Activated T-cell treated with anti-CD3 and anti-CD28 coated beads for 1 hour (primary cell): Measurements from ENCODE around the gene GRIK4.

Experiments used
- DNase-seq: peaks from one replicate; pipeline ENCODE4 v3.0.0-alpha.2; 2020; ENCODE audit warnings: low read depth

The GRIK4 gene

DNA sequence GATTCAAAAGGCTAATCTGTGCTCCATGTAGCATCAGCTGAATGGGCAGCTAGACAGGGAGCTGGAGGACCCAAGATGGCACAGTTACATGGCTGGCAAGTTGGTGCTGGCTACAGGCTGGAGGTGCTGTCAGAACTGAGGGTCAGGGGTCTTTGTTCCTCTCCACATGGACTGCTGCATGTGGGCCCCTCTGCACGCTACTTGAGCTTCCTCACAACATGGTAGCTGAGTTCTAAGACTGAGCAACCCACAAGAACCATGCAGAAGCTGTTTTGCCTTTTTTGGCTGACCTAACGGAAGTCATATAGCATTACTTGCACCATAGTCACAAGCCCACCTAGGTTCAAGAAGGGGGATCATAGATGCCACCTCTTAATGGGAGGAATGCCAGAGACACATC, 196.1 kb downstream of the GRIK4 start:
- DNase-seq: no peak

DNA sequence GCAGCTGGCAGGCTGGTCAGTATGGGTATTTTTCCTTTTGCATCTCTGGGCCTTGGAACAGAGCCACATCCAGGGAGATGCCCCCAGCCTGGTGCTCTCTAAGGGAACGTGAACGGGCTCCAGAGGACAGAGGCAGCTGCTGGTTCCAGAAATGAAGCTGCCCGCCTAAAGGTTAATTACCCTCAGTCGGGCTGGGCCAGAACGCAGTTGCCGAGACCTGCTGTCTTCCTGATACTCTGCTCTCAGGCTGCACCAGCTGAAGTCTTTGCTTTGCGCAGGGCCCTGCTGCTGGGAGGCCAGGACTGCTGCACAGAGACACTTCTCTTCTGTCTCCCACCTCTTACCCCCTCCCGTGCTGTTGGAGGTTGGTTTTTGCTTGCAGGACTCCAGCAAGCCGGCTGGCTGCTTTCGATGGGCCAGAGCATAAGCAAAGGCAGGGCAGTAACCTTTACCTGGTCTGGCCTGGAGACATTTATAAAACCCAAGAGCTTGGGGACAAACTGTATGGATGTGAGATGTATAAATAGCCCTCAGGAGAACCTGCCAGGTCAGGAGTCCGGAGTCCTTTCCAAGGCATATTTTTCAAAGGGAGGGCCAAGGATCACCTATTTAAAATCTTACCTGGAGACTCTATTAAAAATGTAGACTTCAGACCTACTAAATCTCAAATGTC, 197.1 kb downstream of the GRIK4 start:
- DNase-seq: no peak

DNA sequence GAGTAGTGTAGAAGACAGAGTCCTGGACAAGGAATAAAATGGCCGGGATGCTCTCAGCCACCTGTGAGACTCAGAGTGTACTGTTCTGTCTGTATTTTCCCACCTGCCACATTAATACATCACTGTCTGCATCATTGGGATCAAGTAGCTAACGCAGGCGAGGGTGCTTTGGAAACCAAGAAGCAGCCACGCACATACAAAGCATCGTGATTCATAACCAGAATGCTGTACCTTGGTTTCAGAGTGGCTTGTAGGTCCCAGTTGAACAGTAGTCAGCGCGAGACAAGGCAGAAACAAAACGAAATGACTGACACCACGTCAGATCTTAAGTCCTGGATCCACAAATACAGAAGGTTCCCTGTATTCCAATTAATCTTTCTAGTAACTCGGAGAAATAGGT, 198.3 kb downstream of the GRIK4 start:
- no peak for DNase-seq

DNA sequence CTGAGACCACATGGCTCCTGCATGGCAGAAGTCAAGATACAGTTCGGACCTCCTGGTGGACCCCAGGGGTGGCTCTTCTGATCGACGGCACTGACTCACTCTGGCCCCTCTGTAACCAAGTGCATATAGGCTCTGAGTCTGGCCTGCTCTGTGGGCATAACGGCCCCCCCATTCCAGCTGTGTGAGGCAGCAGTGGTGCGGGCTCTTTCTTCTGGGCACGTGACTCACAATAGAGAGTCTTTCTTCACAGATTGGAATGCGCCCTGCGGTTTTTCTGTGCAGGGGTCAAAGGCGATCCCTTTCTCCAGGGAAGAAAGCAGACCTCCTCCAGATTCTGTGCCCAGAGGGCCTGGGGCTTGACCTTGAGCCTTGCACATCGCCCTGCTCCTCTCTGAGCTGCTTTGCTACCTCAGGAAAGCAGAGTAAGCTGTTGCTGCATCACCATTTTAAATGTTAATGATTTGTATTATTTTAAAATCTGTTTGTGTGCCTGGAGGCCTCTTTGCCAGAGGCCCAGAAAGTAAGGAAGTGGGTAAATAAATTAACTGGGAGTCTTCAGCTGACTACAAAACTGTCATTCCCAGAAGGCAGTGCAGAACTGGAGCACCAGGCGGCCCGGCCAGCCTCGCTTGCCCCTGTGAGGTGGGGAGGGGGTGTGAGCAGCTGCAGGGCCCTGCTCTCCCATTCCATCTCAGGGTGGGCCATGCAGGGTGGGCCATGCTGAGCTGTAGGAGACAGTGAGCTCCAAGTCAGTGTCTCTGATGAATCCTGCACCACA, 199.0 kb downstream of the GRIK4 start:
- DNase-seq: no peak

DNA sequence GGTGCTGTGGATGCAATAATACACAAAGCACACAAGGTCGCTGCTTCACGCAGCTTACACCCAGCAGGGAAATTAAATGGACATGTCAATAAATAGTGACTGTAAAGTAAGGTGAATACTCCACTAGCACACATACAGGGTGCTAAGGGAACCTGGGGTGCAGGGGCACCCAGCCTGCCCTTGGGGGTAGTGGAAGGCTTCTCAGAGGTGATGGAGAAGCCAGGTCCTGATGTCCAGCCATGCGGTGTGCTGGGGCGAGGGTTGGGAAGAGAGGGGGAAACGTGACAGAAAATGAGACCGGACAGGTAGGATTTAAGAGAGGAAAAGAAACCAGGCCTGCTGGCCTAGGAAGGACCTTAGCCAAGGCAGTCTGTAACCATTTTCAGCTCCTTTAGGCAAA, 200.5 kb downstream of the GRIK4 start:
- DNase-seq: no peak

DNA sequence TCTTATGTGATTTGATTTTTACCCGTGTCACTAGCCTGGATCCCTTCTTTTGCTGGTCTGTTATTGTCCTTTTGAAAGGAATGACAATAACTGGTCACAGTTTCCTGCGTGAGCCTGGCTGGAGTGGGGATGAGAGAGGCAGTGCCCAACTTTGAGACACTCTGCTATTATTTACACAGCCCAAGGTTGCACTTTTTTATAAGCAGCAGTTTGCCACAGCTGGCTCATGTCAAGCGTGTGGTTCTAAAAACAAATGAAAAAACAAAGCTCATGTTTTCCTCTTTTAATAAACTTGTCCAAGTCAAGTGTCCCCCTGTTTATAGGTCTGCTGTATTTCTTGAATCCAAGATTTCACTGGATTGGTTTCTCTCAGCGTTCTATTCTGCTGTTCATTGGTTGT, 201.3 kb downstream of the GRIK4 start:
- DNase-seq: no peak

DNA sequence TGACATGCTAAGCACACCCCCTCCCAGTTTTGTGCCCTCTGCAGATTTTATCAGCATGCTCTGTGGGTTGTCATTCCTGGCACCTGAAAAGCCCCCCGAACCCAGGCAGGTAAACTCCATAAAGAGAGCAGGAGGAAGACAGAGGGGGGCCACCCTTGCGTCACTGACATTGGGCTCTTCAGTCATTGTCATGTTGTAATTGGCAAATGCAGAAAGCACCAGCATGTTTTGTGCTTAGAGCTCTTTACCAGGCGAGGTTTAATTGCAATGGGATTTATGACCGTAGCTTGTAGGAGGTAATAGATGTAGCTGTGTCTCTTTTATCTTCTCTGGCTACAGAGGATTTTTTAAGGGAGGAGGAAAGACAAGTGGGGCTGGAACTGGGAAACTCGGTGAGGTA, 201.7 kb downstream of the GRIK4 start:
- DNase-seq: no peak

DNA sequence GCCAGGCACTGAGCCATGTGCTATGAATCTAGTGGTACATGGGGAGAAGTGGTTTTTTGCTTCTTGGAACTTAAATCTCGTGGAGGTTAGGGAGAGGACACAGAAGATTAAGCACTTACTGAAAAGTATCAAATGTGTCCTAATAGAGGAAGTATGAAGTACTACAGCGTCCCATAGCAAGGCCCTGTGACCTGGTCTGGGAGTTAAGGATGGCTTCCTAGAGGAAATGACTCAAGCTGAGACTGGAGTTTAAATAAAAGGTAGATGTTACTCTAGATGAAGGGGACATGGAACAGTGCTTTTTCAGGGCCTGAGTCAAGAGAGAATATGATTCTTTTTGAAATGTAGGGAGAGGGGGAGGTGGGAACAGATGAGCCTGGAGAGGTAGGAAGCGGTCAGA, 202.9 kb downstream of the GRIK4 start:
- DNase-seq: no peak

DNA sequence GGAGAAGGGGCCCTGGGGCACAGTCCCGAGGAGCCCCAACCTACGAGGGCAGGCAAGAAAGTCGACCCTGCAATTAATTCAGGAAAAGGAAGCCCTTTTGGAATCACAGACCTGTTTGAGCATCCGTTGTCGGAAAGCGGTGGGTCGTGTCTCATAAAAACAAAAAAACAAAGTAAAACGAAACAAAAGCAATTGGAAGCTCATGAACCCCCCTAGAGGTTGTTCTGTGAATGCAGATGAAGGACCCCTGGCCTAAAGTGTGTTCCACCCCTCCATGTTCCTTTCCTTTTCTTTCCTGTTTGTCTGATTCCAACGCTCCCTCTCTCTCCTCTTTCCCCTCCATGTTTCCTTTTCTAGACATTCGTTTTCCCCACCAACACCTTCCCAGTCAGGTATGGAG, 203.7 kb downstream of the GRIK4 start:
- DNase-seq: no peak

DNA sequence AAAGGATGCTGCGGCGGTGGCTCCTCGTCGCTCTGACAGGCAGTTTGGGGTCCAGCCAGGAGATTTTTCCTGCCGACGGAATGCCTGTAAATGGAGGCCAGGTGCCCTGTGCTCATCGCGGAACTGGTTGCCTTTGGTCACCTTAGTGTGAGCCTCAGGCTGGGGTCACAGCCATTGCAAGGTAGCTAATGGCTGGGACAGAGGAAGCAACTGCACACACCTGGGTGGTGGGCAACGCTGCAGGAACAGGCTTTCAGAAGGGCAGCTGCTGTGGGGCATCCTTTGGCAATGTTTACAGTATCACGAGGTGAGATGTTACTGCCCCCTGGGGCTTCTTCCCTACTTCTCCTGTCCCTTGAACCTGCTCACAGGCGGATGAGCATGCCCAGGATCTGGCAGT, 205.5 kb downstream of the GRIK4 start:
- no peak for DNase-seq

DNA sequence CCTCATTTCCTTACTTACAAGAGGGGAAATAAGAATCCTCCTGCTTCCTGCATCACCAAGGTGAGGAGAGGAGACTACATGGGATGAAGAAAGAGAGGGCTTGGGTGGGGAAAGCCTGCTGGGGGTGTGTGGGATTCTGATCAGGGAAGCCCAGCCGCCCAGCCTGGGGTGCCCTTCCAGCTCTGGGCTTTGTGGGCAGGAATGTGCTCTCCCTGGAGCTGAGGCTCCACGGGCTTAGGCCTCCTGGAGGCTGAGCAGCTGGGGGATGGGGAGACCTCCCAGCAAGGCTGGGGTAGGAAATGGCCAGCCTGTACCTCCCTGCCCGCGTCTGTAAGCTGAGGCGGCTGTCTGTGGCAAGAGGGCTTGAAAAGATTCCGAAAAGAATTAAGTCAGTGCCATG, 206.1 kb downstream of the GRIK4 start:
- no peak for DNase-seq

DNA sequence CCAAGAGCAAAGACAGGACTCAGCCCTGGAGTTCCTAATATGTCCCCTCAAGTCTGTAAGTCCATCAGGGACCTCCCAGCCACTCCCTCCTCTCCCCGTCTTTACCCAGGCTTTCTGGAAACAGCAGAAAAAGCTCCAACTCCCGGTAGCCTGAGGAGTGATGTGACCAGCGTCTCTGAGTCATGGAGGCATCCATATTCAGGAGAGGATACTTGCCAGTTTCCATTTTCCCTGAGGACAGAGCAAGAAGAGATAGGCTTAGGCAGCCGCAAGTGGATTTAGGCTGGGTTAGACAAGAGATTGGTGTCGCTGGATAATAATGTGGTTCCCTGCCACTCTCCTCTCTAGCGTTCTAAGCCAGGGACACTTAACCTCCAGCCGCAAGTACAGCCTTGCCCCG, 206.6 kb downstream of the GRIK4 start:
- DNase-seq: no peak

DNA sequence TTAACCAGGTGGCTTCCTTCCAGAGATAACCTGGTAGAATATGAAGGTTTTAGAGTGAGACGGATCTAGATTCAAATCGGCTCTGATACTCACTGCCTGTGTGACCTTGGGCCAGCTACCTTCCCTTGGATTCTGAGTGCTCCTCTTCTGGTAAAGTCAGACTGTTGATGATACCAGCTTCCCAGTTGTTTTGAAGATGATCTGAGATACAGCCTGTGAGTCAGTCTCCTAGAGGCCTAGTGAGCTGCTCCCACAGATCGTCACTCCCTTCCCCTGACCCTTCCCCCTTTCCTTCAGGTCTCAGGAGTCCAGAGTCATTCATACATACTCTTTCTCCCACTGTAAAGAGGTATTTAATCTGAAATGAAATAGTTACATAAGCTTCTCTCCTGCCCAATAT, 207.8 kb downstream of the GRIK4 start:
- no peak for DNase-seq

DNA sequence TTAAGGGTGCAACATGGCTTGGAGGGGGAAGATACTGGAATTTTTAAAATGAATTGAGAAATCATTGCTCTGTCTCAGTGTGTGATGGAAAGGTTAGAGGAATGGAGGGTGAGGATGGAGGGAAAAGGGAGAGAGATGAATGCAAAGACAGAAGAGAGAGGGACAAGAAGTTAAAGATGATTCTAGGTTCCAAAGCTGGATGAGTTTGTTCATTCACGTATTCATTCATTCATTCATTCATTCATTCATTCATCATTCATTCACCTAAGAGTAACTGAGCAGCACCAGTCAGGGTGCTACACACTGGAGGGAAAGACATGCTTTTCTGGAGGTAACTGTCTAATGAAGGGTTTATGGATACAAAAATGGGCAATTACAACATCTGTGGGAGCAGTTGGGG, 209.2 kb downstream of the GRIK4 start:
- no peak for DNase-seq

DNA sequence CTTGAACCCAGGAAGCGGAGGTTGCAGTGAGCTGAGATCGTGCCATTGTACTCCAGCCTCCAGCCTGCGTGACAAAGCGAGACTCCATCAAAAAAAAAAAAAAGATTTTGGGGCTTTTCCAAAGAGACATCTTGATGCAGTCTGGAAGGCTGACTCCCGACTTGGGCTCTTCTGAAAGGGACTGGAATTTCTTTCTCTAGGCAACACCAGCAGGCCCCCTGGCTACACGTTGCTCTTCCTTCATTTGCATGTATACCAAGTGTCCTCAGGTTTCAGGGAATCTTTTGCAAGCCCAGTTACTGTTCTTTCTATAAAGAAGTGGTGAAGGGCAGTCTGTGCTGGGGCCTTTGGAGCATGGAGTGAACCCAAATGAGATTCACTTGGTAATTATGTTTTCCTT, 211.0 kb downstream of the GRIK4 start:
- no peak for DNase-seq

DNA sequence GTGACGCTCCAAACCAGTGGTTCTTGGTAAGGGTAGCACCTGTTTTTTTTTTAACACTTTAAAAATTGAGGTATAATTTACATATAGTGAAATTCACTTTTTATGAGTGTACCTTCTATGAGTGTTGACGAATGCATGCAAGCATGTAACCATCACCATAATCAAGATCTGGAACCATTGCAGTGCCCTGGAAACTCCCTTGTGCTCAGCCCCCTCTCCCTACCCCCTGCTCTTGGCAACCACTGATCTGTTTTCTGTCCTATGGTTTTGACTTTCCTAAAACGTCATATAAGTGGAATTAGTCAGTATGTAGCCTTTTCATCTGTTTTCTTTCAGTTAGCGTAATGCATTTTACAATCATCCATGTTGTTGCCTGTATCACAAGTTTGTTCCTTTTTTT, 212.2 kb downstream of the GRIK4 start:
- DNase-seq: no peak

DNA sequence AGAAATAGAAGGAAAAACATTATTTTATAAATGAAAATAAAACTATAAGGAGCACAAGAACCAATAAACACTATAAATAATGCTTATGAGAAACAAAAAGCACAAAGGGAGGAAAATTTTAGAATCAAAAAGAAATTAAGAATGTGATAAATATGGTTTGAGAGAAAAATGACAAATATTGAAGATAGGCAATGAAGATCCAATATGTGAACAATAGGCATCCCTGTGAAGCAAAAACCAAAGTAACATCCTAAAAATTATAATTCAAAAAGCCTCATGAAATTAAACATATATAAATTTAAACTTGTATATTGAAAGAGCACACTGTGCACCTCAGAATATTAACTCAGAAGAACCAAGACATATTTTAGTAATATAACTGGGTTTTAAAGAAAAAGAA, 216.2 kb downstream of the GRIK4 start:
- DNase-seq: no peak

DNA sequence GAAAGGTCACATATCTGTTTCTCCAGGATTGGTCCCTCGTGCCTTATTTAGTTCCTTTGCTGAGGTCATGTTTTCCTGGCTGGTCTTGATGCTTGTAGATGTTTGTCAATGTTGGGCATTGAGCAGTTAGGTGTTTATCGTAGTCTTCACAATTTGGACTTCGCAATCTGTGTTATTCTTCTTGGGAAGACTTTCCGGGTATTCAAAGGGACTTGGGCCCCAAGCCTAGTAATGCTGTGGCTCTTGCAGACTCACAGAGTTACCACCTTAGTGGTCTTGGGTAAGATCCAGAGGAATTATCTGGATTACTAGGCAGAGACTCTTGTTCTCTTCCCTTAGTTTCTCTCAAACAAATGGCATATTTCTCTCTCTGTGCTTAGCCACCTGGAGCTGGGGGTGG, 223.5 kb downstream of the GRIK4 start:
- DNase-seq: no peak

DNA sequence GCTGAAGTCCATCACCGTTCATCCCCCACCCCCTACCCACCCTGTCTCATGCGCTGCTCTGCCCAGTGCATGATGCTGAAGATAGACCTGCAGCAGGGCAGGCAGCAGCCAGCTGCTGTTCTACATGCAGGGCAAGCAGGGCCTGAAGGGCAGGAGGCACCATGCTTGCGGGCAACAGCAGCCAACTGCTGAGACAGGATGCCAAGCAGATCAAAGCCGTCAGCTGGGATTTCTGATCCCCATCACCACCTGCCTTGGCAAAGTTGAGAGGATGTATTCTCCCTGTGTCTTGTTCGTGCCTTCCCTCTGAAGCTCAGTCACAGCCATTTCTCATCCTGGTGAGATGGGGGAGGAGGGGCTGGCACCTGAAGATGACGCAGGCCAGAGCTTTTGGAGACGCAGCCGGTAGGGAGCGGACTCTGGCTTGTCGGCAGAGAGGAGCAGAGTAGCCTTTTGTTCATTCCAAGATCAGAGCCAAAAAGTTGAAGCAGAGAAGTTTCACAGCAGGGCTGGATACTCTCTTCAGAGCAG, 227.0 kb downstream of the GRIK4 start:
- DNase-seq: no peak

DNA sequence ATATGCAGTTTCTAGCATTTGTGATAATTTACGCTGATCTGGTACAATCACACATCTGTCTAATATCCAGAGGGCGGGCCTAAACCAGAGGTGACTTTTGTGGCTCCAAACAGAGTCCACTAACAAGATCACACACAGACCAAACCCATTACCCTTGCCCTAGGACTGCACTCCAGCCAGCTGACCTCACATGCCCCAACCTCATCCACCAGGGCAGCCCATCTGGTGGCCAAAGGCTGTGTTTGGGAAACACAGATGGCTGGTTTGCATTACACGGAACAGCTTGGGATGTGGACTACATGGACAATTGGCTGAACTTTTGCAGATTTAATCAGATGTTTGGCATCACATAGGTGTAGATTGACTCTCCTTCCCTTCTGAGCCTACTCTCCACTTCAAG, 228.2 kb downstream of the GRIK4 start:
- no peak for DNase-seq

DNA sequence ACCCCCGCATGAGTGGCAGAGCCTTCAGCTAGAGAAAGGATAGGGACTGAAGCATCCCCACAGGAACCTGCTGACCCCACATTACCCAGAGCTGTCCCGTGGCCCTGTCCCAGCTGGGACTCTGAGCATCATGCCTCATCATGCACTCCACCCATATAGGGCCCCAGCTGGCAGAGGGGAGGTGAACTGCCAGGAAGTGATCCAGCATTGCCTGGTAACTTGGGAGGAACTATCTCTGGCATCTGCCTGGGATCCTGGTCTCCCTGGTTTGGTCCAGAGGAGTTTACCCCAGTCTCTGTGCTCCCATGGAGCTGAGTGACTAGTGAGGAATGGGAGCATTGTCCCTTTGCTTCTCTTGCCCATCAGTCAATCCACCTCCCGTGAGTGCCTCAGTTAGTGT, 228.8 kb downstream of the GRIK4 start:
- DNase-seq: no peak

DNA sequence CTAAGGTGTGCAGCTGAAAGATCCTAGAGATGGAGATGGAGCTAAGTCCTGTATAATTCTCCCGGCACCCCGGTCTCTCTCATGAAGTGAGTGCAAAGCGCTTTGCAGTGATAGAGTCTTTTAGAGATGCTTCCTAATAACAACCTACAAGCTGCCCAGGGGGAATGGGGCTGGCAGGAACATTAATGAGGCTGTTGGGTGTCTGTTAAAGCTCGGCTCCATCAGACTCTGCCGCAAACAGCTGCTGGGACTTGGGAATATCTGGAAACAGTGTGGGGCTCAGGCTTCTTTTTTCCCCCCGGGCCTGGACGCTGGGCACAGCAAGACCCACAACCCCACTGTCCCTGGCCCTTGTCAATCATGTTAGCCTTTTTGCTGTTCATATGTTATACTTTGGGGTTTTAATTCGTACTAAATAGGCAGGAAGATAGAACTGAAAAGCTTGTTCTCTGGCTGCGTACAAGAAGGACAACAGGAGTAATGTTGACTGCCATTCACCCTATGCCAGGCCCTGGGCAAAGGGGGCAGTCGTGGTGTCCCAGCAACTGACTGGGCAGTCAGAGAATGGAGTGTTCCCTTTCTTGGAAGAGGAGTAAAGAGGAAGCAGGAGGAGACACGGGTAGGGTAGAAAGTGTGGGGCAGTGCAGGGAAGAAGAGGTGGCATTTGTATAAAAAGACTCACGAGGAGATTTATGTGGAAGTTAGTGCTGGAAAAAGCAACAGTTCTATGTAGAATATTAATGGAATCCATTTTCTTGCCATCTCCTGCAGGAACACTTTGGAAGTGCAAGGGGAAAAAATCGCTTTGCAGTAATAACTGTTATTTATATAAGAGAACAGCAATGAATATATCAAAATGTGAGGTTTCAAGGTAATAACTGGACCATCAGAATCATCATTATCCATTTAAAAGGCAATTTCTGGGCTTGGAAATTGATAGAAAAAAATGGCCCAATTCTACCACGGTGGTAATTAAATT, 232.8 kb downstream of the GRIK4 start:
- DNase-seq: no peak

DNA sequence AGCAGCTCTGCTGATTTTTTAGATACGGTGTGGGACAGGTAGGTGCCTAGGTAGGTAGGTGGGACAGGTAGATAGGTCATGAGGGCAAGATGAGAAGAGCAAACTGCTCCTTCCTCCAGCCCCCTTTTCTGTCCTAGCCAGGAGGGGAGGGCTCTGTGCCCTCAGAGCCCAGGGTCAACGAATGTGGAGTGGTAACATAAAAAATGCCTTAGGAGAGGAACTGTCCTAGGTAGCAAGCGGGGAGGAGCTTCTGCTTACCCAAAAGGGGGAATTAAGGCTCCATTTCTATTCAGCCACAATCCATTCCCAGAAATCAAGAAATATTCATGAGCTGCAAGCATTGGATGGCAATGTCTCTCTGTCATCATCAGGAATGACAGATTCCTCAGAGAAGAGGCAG, 234.8 kb downstream of the GRIK4 start:
- no peak for DNase-seq
